ENCODE data around the gene PTGER4. TPM values are rescaled to one million over a fixed set of nuclear protein-coding genes. Genes with fewer than 3 reads are reported as not detected.

The PTGER4 gene
- total and polyA plus RNA-seq, 2 of the 8 experiments (the other 6 are each of a cell fraction or from before 2014, with no cell fraction given) = 0.76 to 1.2 TPM

DNA sequence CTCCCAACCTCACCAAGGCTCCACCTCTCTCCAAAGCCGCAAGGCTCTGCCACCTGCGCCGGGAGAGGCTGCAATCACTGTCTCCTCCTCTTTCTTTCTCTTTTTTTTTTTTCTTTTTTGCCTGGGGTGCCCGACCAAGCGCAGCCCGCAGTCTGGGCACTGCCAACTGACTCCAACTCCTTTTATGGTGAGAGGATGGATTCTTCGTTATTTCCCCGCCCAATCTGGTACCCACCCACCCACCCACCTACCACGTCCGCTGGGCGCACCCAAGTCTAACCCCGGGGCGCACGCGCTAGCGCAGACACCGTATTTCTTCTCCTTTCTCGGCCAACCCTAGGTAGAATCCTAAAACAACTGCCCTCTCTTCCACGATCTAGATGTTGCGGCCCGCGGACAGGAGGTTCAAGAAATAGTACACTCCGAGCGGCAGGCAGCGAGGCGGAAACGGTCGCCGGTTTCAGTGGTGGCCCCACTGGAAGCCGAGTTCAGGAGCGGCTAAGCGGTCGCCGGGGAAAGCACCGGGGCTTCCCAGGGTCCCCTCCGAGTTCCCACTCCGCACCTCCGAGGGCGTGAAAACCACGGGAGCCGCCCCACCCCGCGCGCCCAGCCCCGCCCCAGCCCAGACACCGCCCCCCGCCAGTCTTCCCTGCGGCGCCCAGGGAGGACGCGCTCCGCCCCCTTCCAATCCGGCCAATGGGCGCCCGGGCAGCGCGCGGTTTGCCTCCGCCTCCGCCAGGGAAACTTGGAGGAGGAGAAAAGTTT is 385 bp upstream of the PTGER4 start (continued):
- peak; percentile 47; the same call in 1 of the 2 replicates for TF ChIP-seq EGR1 (IDR thresholded peaks at IDR 0.05; ENCODE audit: borderline replicate concordance, low read depth, low read length)
- TF ChIP-seq RAD21 (IDR thresholded peaks at IDR 0.05 in 1 of 2, conservative IDR thresholded peaks at IDR 0.05 in 1 of 2; ENCODE audit: low read depth in 2 of 2, low read length in 2 of 2) = 0 out of 4 replicates have a peak, but pooled peaks of 1 of the 2 experiments have one; percentile 2
- peak; percentile 59; the same call in 1 of the 2 replicates for TF ChIP-seq TAF1 (IDR thresholded peaks at IDR 0.05; ENCODE audit: low read depth, low read length)
